ENCODE measurements around the gene GHRHR. TPM values are rescaled to one million over a fixed set of nuclear protein-coding genes. Genes with fewer than 3 reads are reported as not detected.

The GHRHR gene
- polyA plus RNA-seq, 1 donor from 2014 or later: not detected

DNA sequence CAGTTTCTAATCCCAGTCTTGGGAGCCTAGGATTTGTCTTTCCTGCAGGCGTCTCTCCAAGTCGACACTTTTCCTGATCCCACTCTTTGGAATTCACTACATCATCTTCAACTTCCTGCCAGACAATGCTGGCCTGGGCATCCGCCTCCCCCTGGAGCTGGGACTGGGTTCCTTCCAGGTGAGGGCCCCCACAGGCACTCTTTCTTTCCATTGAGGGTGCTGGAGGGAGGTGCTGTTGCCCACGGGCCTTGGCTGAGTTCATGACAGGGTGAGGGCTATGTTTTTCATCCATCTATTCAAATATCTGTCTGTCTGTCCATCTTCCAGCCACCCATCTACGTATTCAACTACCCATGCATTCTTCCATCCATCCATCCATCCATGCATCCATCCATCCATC, 12.6 kb downstream of the GHRHR start:
- no peak overlapping the region for H2AFZ ChIP-seq (ENCODE audit: low read depth, low read length)
- TF ChIP-seq MXI1 (conservative IDR thresholded peaks at IDR 0.05; ENCODE audit: poor library complexity, severe bottlenecking) (no peak), POLR2AphosphoS5 (IDR thresholded peaks at IDR 0.05) (no peak), EZH2 (IDR thresholded peaks at IDR 0.05; ENCODE audit: borderline replicate concordance, insufficient read depth, low read length, poor library complexity, severe bottlenecking) (no peak), EP300 (conservative IDR thresholded peaks at IDR 0.05; ENCODE audit: poor library complexity, severe bottlenecking) (no peak), TAF1 (IDR thresholded peaks at IDR 0.05; ENCODE audit: low read depth) (no peak), RAD21 (conservative IDR thresholded peaks at IDR 0.05) (no peak), SMC3 (conservative IDR thresholded peaks at IDR 0.05; ENCODE audit: poor library complexity) (no peak)
- TF ChIP-seq, protein P1, sequence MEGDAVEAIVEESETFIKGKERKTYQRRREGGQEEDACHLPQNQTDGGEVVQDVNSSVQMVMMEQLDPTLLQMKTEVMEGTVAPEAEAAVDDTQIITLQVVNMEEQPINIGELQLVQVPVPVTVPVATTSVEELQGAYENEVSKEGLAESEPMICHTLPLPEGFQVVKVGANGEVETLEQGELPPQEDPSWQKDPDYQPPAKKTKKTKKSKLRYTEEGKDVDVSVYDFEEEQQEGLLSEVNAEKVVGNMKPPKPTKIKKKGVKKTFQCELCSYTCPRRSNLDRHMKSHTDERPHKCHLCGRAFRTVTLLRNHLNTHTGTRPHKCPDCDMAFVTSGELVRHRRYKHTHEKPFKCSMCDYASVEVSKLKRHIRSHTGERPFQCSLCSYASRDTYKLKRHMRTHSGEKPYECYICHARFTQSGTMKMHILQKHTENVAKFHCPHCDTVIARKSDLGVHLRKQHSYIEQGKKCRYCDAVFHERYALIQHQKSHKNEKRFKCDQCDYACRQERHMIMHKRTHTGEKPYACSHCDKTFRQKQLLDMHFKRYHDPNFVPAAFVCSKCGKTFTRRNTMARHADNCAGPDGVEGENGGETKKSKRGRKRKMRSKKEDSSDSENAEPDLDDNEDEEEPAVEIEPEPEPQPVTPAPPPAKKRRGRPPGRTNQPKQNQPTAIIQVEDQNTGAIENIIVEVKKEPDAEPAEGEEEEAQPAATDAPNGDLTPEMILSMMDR (IDR thresholded peaks at IDR 0.05; ENCODE audit: poor library complexity, severe bottlenecking): no peak
- TF ChIP-seq, protein P2, sequence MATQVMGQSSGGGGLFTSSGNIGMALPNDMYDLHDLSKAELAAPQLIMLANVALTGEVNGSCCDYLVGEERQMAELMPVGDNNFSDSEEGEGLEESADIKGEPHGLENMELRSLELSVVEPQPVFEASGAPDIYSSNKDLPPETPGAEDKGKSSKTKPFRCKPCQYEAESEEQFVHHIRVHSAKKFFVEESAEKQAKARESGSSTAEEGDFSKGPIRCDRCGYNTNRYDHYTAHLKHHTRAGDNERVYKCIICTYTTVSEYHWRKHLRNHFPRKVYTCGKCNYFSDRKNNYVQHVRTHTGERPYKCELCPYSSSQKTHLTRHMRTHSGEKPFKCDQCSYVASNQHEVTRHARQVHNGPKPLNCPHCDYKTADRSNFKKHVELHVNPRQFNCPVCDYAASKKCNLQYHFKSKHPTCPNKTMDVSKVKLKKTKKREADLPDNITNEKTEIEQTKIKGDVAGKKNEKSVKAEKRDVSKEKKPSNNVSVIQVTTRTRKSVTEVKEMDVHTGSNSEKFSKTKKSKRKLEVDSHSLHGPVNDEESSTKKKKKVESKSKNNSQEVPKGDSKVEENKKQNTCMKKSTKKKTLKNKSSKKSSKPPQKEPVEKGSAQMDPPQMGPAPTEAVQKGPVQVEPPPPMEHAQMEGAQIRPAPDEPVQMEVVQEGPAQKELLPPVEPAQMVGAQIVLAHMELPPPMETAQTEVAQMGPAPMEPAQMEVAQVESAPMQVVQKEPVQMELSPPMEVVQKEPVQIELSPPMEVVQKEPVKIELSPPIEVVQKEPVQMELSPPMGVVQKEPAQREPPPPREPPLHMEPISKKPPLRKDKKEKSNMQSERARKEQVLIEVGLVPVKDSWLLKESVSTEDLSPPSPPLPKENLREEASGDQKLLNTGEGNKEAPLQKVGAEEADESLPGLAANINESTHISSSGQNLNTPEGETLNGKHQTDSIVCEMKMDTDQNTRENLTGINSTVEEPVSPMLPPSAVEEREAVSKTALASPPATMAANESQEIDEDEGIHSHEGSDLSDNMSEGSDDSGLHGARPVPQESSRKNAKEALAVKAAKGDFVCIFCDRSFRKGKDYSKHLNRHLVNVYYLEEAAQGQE (IDR thresholded peaks at IDR 0.05; ENCODE audit: borderline replicate concordance): no peak
- no peaks in the 10 kb centered on the region for H4K20me1 ChIP-seq (ENCODE audit: insufficient read depth)
- H3F3A ChIP-seq (ENCODE audit: insufficient read depth, low read length, poor library complexity, severe bottlenecking): no peaks in the 10 kb centered on the region
- no peaks in the 10 kb centered on the region for H3K9me2 ChIP-seq (ENCODE audit: insufficient read depth, low read length)
- H3K79me2 ChIP-seq (replicated peaks; ENCODE audit: insufficient read depth, low read length): no peaks in the 10 kb centered on the region
- no peak overlapping the region for H3K27ac ChIP-seq (ENCODE audit: low read length)
- no peaks in the 10 kb centered on the region for H3K9me3 ChIP-seq (ENCODE audit: low read length)
- H3K9ac ChIP-seq (ENCODE audit: low read length): no peak overlapping the region
- no peak overlapping the region for H3K4me3 ChIP-seq (ENCODE audit: low read length)
- no peaks in the 10 kb centered on the region for H3K27me3 ChIP-seq (ENCODE audit: insufficient read depth, low read depth, low read length)
- no peaks in the 10 kb centered on the region for H3K36me3 ChIP-seq (ENCODE audit: insufficient read depth, low read length)
- H3K4me2 ChIP-seq (ENCODE audit: low read length): no peak overlapping the region

DNA sequence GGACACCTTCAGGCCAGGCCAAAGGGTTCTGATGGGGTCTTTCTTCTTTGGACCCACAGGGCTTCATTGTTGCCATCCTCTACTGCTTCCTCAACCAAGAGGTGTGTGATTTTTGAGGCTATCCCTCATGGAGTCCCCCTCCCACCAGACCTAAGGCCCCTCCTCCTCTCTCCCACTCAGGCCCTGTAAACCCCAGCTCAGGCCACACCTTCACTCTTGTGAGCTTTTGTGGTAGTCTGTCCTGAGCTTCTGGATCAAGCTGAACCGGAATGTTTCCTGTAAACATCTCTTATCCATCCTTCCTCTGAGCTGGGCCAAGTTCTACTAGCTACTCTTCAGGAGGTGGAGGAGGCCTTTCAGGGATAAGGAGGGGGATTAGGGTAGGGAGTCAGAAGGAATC, 13.5 kb downstream of the GHRHR start:
- no peaks in the 10 kb centered on the region for H3K9me2 ChIP-seq (ENCODE audit: insufficient read depth, low read length)
- TF ChIP-seq MXI1 (conservative IDR thresholded peaks at IDR 0.05; ENCODE audit: poor library complexity, severe bottlenecking) (no peak), RAD21 (conservative IDR thresholded peaks at IDR 0.05) (no peak), POLR2AphosphoS5 (IDR thresholded peaks at IDR 0.05) (no peak), SMC3 (conservative IDR thresholded peaks at IDR 0.05; ENCODE audit: poor library complexity) (no peak), TAF1 (IDR thresholded peaks at IDR 0.05; ENCODE audit: low read depth) (no peak), EZH2 (IDR thresholded peaks at IDR 0.05; ENCODE audit: borderline replicate concordance, insufficient read depth, low read length, poor library complexity, severe bottlenecking) (no peak), EP300 (conservative IDR thresholded peaks at IDR 0.05; ENCODE audit: poor library complexity, severe bottlenecking) (no peak)
- TF ChIP-seq, protein P2 (IDR thresholded peaks at IDR 0.05; ENCODE audit: borderline replicate concordance): no peak
- TF ChIP-seq, protein P1 (IDR thresholded peaks at IDR 0.05; ENCODE audit: poor library complexity, severe bottlenecking): no peak
- no peak overlapping the region for H3K4me2 ChIP-seq (ENCODE audit: low read length)
- H3K36me3 ChIP-seq (ENCODE audit: insufficient read depth, low read length): no peaks in the 10 kb centered on the region
- no peaks in the 10 kb centered on the region for H4K20me1 ChIP-seq (ENCODE audit: insufficient read depth)
- no peaks in the 10 kb centered on the region for H3K9me3 ChIP-seq (ENCODE audit: low read length)
- H3K27ac ChIP-seq (ENCODE audit: low read length): no peak overlapping the region
- no peaks in the 10 kb centered on the region for H3K27me3 ChIP-seq (ENCODE audit: insufficient read depth, low read depth, low read length)
- no peak overlapping the region for H2AFZ ChIP-seq (ENCODE audit: low read depth, low read length)
- no peak overlapping the region for H3K9ac ChIP-seq (ENCODE audit: low read length)
- no peaks in the 10 kb centered on the region for H3F3A ChIP-seq (ENCODE audit: insufficient read depth, low read length, poor library complexity, severe bottlenecking)
- H3K79me2 ChIP-seq (replicated peaks; ENCODE audit: insufficient read depth, low read length): no peaks in the 10 kb centered on the region
- H3K4me3 ChIP-seq (ENCODE audit: low read length): no peak overlapping the region

Data from neural cell (in vitro differentiated cells).